ENCODE results near the gene FAM210A. TPM values are rescaled to one million over a fixed set of nuclear protein-coding genes. Genes with fewer than 3 reads are reported as not detected.

Gene FAM210A
- total RNA-seq, 6 donors from 2014 or later = 2.1 to 12.9 (median 10.6) TPM

DNA sequence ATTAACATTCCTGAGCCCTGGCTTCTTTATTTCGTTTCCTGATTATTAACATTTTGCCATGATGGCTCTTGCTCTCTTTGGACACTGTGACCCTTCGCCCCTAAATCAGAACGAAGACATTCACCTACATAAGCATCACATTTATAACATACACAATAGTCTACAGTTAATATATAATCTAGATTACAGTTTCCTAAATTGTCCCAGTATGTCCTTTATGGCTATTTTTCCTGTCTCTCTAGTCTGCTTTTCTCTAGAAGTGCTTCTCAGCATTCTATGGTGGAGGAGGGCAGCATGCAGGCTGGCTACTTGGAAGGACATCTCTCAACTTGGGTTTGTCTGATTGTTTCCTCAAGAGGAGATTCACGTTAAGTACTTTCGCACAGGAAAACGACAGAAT, 49.9 kb downstream of the FAM210A start:
- DNase-seq (no peak), ATAC-seq (ENCODE audit: low FRiP score in 2 of 2) (no peak)
- H3K27me3 ChIP-seq = no peaks in the 10 kb centered on the region
- TF ChIP-seq POLR2A (IDR thresholded peaks at IDR 0.05) (no peak), POLR2AphosphoS5 (IDR thresholded peaks at IDR 0.05) (no peak), EP300 (IDR thresholded peaks at IDR 0.05) (no peak)
- TF ChIP-seq, protein P1, sequence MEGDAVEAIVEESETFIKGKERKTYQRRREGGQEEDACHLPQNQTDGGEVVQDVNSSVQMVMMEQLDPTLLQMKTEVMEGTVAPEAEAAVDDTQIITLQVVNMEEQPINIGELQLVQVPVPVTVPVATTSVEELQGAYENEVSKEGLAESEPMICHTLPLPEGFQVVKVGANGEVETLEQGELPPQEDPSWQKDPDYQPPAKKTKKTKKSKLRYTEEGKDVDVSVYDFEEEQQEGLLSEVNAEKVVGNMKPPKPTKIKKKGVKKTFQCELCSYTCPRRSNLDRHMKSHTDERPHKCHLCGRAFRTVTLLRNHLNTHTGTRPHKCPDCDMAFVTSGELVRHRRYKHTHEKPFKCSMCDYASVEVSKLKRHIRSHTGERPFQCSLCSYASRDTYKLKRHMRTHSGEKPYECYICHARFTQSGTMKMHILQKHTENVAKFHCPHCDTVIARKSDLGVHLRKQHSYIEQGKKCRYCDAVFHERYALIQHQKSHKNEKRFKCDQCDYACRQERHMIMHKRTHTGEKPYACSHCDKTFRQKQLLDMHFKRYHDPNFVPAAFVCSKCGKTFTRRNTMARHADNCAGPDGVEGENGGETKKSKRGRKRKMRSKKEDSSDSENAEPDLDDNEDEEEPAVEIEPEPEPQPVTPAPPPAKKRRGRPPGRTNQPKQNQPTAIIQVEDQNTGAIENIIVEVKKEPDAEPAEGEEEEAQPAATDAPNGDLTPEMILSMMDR (IDR thresholded peaks at IDR 0.05) = no peak
- peaks cover 0 to 7% (median 0%) of the 10 kb centered on the region in 4 donors for H3K36me3 ChIP-seq
- H3K9me3 ChIP-seq = peaks cover 0 to 3% (median 0%) of the 10 kb centered on the region in 4 donors
- no peak overlapping the region for H3K4me3 ChIP-seq
- no peak overlapping the region for H3K27ac ChIP-seq
- 85 to 94% methylated on average over 6 of the region's 6 CpGs for WGBS, 2 donors
- peaks cover 0 to 4% (median 2%) of the 10 kb centered on the region in 4 donors for H3K4me1 ChIP-seq

DNA sequence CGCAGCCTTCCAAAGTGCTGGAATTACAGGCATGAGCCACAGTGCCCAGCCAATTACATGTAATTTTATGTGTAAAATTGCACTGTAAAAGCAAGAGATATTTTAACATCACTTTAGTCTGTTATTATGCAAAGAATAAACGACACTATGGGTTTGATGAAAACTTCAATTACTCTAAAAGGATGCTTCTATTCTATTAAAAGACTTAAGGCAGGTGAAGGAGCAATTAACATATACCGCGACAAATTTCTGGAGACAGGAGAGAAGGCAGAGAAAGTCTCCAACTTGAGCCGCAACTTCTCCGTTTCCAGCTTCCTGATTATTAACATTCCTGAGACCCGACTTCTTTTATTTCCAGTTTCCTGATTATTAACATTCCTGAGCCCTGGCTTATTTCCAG, 53.7 kb downstream of the FAM210A start:
- WGBS, 2 donors = 59 to 62% methylated on average over 7 of the region's 7 CpGs
- no peaks in the 10 kb centered on the region for H3K27me3 ChIP-seq
- H3K9me3 ChIP-seq = peaks cover 0 to 3% (median 0%) of the 10 kb centered on the region in 4 donors
- peaks cover 0 to 4% (median 2%) of the 10 kb centered on the region in 4 donors for H3K4me1 ChIP-seq
- no peak for ATAC-seq (ENCODE audit: low FRiP score in 2 of 2)
- H3K4me3 ChIP-seq = no peak overlapping the region
- TF ChIP-seq, protein P1 (IDR thresholded peaks at IDR 0.05) = no peak
- DNase-seq = no peak
- peaks cover 0 to 7% (median under 1%) of the 10 kb centered on the region in 4 donors for H3K36me3 ChIP-seq
- H3K27ac ChIP-seq = no peak overlapping the region

DNA sequence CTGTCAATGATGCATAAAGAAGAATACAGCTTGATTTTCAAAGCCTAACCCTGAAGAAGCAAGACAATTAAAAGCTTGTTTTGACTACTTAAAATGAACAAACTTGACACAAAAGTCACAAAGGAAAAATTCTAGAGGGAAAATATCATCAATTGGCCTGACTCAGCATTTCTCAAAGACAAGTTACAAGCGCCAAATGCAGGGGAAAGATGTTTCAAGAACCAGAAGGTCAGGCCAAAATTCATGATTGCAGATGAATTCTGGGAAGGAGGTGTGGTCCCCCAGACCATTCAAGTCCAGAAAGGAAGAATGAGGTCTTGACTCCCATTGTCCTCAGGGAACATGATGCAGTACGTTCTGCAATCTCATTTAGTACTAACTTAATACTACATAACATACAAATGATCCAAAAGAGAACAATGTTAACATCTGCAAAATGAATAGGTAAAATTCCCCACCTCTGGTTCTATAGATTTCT, 64.5 kb downstream of the FAM210A start:
- no peak for TF ChIP-seq POLR2A (IDR thresholded peaks at IDR 0.05)
- TF ChIP-seq, protein P1 (IDR thresholded peaks at IDR 0.05) = no peak
- ATAC-seq (ENCODE audit: low FRiP score in 2 of 2) = peak in 1 of 2 donors; percentile 46
- H3K9me3 ChIP-seq = no peaks in the 10 kb centered on the region
- DNase-seq = no peak
- H3K36me3 ChIP-seq = peaks cover 0 to 27% (median 0%) of the 10 kb centered on the region in 4 donors
- H3K27ac ChIP-seq = no peak overlapping the region
- WGBS, 2 donors = 82 to 94% methylated on average over 2 of the region's 2 CpGs
- H3K4me1 ChIP-seq = no peaks in the 10 kb centered on the region
- H3K4me3 ChIP-seq = no peak overlapping the region
- H3K27me3 ChIP-seq = no peaks in the 10 kb centered on the region

DNA sequence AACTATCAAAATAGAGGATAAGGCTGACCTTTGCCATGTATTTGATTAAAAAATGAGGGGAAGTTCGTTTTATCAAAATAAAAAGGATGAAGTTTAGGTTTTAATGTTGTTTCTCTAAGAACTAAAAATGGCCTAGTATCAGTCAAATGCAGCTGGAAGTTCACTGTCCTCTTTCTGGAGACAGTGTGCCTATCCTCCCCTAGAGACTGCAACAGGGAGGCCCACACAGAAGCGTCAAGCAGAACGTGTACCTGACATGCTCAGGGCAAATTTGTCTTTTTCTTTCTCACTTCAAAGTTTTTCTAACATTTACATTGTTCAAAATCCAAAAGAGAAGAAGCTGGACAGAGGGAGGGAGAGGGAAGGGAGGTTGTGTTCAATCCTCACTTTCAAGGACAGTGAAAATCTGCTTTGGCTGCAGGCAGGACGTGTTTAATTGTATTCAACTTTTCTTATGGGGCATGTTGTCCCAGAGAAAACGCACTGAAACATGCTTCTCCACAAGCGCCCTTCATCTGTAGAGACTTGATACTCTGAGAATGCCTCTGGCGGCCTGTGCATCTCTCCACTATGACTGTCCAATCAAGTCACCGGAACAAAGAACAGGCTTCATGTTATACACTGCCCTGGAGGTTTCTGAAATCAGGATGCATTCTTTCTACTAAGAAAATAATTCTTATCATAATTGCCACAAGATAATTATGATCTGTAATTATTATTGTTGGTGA, 65.1 kb downstream of the FAM210A start:
- ATAC-seq (ENCODE audit: low FRiP score in 2 of 2) (no peak), DNase-seq (no peak)
- Histone ChIP-seq H3K9me3 (no peaks in the 10 kb centered on the region), H3K27me3 (no peaks in the 10 kb centered on the region), H3K27ac (no peak overlapping the region), H3K36me3 (peaks cover 0 to 24% (median 0%) of the 10 kb centered on the region in 4 donors), H3K4me1 (no peaks in the 10 kb centered on the region), H3K4me3 (no peak overlapping the region)
- 81 to 87% methylated on average over 8 of the region's 8 CpGs for WGBS, 2 donors
- TF ChIP-seq, protein P1 (IDR thresholded peaks at IDR 0.05) = no peak
- TF ChIP-seq POLR2A (IDR thresholded peaks at IDR 0.05) (no peak), EP300 (IDR thresholded peaks at IDR 0.05) (no peak)

DNA sequence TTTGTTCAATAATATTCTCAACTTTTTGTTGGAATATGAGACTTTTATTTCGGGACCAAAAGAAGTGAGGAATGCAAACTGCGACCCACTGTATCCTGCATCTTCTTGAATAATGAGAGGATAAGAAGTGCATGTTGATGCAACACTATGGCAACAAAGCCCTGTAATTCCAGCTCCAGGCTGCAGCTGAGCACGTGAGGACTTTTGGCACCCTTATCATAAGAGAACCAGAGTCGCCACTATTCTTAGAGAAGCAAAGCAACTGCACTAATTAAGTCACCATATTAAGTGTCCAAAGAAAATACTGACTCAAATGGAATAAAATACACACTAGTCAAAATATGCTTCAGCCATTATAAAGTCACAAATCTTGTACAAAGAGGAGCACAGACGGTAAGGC, 65.8 kb downstream of the FAM210A start:
- no peaks in the 10 kb centered on the region for H3K27me3 ChIP-seq
- TF ChIP-seq, protein P1 (IDR thresholded peaks at IDR 0.05) = no peak
- H3K9me3 ChIP-seq = no peaks in the 10 kb centered on the region
- peaks cover 0 to 17% (median 0%) of the 10 kb centered on the region in 4 donors for H3K36me3 ChIP-seq
- H3K4me1 ChIP-seq = no peaks in the 10 kb centered on the region
- ATAC-seq (ENCODE audit: low FRiP score in 2 of 2) (no peak), DNase-seq (no peak)
- WGBS, 2 donors = 67 to 87% methylated on average over 5 of the region's 5 CpGs
- H3K27ac ChIP-seq = no peak overlapping the region
- H3K4me3 ChIP-seq = no peak overlapping the region

Measured in upper lobe of left lung (tissue), 6 donors.